ENCODE data around the gene AQP12B. TPM values are rescaled to one million over a fixed set of nuclear protein-coding genes. Genes with fewer than 3 reads are reported as not detected.

The AQP12B gene
- total RNA-seq, 1 experiment from 2014 or later: not detected

DNA sequence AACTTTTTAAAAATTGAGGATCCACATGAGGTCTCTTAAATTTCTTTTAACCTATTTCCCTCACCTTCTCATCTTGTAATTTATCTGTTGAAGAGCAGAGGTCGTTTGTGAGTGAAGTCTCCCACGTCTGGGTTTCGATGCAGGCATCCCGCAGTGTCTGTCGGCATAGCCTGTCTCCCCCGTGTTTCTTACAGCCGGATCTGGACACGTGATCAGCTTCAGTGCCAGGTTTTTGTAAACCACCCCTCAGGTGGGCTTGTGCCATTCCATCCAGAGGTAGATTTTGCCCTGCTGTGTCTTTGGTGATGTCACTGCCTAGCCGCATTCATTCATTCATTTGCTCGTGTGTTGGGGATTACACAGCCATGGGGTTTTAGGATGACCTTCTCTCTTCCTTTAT lies 25.1 kb upstream of the AQP12B start:
- DNase-seq: no peak
- POLR2A ChIA-PET (ENCODE audit: unreplicated experiment): no interaction called here
- H3K4me1 ChIP-seq (ENCODE audit: insufficient read depth, low read length): no peaks in the 10 kb centered on the region
- ATAC-seq: no peak
- no peak overlapping the region for H3K27ac ChIP-seq (ENCODE audit: low read length)
- no peaks in the 10 kb centered on the region for H3F3A ChIP-seq (ENCODE audit: low read length, unreplicated experiment)
- BruUV-seq (replicated peaks): no TSS peak
- no peaks in the 10 kb centered on the region for H3K9me3 ChIP-seq (ENCODE audit: low read length)
- no peaks in the 10 kb centered on the region for H4K20me1 ChIP-seq (ENCODE audit: low read length)
- H3K9me2 ChIP-seq (replicated peaks; ENCODE audit: low read length): no peaks in the 10 kb centered on the region
- H3K4me2 ChIP-seq (ENCODE audit: low read length): no peak overlapping the region
- no peaks in the 10 kb centered on the region for H3K36me3 ChIP-seq (ENCODE audit: low read depth, low read length)
- H3K4me3 ChIP-seq (ENCODE audit: low read length): no peak overlapping the region
- H3K79me2 ChIP-seq (ENCODE audit: low read length): no peaks in the 10 kb centered on the region
- intact Hi-C loops (cut with micrococcal nuclease): no loop called here
- no peak overlapping the region for H3K9ac ChIP-seq (ENCODE audit: low read length)
- TF ChIP-seq, protein P1, sequence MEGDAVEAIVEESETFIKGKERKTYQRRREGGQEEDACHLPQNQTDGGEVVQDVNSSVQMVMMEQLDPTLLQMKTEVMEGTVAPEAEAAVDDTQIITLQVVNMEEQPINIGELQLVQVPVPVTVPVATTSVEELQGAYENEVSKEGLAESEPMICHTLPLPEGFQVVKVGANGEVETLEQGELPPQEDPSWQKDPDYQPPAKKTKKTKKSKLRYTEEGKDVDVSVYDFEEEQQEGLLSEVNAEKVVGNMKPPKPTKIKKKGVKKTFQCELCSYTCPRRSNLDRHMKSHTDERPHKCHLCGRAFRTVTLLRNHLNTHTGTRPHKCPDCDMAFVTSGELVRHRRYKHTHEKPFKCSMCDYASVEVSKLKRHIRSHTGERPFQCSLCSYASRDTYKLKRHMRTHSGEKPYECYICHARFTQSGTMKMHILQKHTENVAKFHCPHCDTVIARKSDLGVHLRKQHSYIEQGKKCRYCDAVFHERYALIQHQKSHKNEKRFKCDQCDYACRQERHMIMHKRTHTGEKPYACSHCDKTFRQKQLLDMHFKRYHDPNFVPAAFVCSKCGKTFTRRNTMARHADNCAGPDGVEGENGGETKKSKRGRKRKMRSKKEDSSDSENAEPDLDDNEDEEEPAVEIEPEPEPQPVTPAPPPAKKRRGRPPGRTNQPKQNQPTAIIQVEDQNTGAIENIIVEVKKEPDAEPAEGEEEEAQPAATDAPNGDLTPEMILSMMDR (conservative IDR thresholded peaks at IDR 0.05; ENCODE audit: low read depth, low read length): no peak
- TF ChIP-seq EZH2 (IDR thresholded peaks at IDR 0.05; ENCODE audit: low read length, unreplicated experiment) (no peak), EZH2phosphoT487 (IDR thresholded peaks at IDR 0.05; ENCODE audit: borderline replicate concordance, low read length) (no peak)
- peaks cover 73% of the 10 kb centered on the region for H3K27me3 ChIP-seq (ENCODE audit: low read length)
- CTCF ChIA-PET: no interaction called here
- no peak overlapping the region for H2AFZ ChIP-seq (ENCODE audit: low read length)

DNA sequence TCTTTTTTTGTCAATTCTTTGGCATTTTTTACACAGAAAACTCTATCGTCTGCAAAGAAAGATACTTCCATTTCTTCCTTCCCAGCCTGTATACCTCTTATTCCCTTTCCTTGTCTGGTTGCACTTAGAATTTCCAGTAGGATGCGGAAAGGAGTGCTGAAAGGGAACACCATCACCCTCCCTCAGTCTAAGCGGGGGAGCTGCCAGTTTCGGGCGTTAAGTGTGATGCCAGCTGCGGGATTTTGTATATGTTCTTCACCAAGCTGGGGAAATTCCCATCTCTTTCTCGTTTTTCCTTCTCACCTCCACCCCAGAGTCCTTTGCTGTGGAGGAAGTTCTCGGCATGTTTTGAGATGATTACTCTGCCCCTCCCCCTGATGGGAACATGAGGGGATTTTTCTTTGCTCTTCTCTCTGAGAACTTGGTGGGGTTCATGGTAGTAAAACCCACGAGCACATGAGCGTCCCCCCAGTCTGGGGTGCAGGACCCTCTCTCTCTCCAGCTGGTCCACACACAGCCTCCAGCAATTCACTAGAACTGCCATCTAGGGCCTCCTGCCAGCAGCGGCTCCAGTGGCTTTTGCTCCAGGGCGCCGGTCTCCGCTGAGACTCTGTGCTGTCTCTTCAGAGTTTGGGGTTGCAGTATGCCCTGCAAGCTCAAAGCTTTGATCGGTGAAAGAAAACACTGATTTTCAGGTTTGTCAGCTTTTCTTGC lies 24.5 kb upstream of the AQP12B start:
- DNase-seq (no peak), ATAC-seq (no peak)
- H3K27me3 ChIP-seq (ENCODE audit: low read length): peaks cover 75% of the 10 kb centered on the region
- H3K4me3 ChIP-seq (ENCODE audit: low read length): no peak overlapping the region
- no TSS peak for BruUV-seq (replicated peaks)
- H3K36me3 ChIP-seq (ENCODE audit: low read depth, low read length): no peaks in the 10 kb centered on the region
- no peaks in the 10 kb centered on the region for H3K4me1 ChIP-seq (ENCODE audit: insufficient read depth, low read length)
- H2AFZ ChIP-seq (ENCODE audit: low read length): no peak overlapping the region
- H3F3A ChIP-seq (ENCODE audit: low read length, unreplicated experiment): no peaks in the 10 kb centered on the region
- intact Hi-C loops (cut with micrococcal nuclease): no loop called here
- POLR2A ChIA-PET (ENCODE audit: unreplicated experiment): no interaction called here
- no peak overlapping the region for H3K4me2 ChIP-seq (ENCODE audit: low read length)
- TF ChIP-seq, protein P1 (conservative IDR thresholded peaks at IDR 0.05; ENCODE audit: low read depth, low read length): no peak
- TF ChIP-seq EZH2 (IDR thresholded peaks at IDR 0.05; ENCODE audit: low read length, unreplicated experiment): no peak
- H3K9ac ChIP-seq (ENCODE audit: low read length): no peak overlapping the region
- no peaks in the 10 kb centered on the region for H4K20me1 ChIP-seq (ENCODE audit: low read length)
- H3K9me3 ChIP-seq (ENCODE audit: low read length): no peaks in the 10 kb centered on the region
- no peaks in the 10 kb centered on the region for H3K79me2 ChIP-seq (ENCODE audit: low read length)
- H3K27ac ChIP-seq (ENCODE audit: low read length): no peak overlapping the region
- H3K9me2 ChIP-seq (replicated peaks; ENCODE audit: low read length): no peaks in the 10 kb centered on the region
- CTCF ChIA-PET: no interaction called here

DNA sequence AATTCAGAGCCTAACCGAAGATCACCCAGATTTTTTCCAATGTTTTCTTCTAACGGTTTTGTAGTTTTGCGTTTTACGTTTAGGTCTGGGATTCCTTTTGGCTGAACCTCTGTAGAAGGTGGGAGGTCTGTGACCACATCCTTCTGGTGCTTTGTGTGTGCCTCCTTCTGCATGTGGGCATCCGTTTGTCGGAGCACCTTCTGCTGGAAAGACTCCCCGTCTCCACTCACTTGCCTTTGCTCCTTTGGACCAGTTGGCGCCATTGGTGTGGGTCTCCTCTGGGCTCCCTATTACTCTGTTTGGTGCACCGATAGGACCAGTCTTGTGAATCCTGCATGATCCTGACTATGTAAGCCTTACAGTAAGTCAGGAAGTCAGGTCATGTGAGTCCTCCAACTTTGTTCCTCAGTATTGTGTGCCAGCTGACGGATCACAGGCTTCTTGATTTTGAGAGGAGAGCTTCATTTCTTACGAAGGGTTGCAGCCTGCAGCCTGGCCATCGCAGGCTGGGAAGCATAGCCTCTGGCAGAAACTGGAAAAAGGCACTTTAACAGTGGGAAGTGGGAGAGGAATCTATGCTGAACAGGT lies 22.6 kb upstream of the AQP12B start:
- TF ChIP-seq EZH2phosphoT487 (IDR thresholded peaks at IDR 0.05; ENCODE audit: borderline replicate concordance, low read length) (no peak), EZH2 (IDR thresholded peaks at IDR 0.05; ENCODE audit: low read length, unreplicated experiment) (no peak)
- TF ChIP-seq, protein P1 (conservative IDR thresholded peaks at IDR 0.05; ENCODE audit: low read depth, low read length): no peak
- no TSS peak for BruUV-seq (replicated peaks)
- ChIA-PET CTCF (no interaction called here), POLR2A (ENCODE audit: unreplicated experiment) (no interaction called here)
- Histone ChIP-seq H3K4me1 (ENCODE audit: insufficient read depth, low read length) (no peaks in the 10 kb centered on the region), H3K4me2 (ENCODE audit: low read length) (no peak overlapping the region), H3K9me3 (ENCODE audit: low read length) (no peaks in the 10 kb centered on the region), H3K79me2 (ENCODE audit: low read length) (no peaks in the 10 kb centered on the region), H3K9ac (ENCODE audit: low read length) (no peak overlapping the region), H3F3A (ENCODE audit: low read length, unreplicated experiment) (no peaks in the 10 kb centered on the region), H3K4me3 (ENCODE audit: low read length) (no peak overlapping the region), H2AFZ (ENCODE audit: low read length) (no peak overlapping the region), H4K20me1 (ENCODE audit: low read length) (no peaks in the 10 kb centered on the region), H3K27ac (ENCODE audit: low read length) (no peak overlapping the region), H3K27me3 (ENCODE audit: low read length) (peaks cover 67% of the 10 kb centered on the region), H3K36me3 (ENCODE audit: low read depth, low read length) (no peaks in the 10 kb centered on the region), H3K9me2 (replicated peaks; ENCODE audit: low read length) (no peaks in the 10 kb centered on the region)
- intact Hi-C loops (cut with micrococcal nuclease): no loop called here
- ATAC-seq (no peak), DNase-seq (no peak)
